NCI-H1436 (cell line): ENCODE results near the gene PRKAG1.

Source experiments
- DNase-seq: peaks from one replicate; lab custom pipeline; 2025; lab: John Stamatoyannopoulos, UW

Gene PRKAG1

GRCh38 chr12:49049566-49050224, 31.1 kb upstream of the PRKAG1 start:
- no peak for DNase-seq

GRCh38 chr12:49048953-49049352, 30.4 kb upstream of the PRKAG1 start:
- no peak for DNase-seq

GRCh38 chr12:49046129-49046895, 27.7 kb upstream of the PRKAG1 start:
- no peak for DNase-seq

GRCh38 chr12:49044660-49045059, 26.1 kb upstream of the PRKAG1 start:
- DNase-seq = no peak

GRCh38 chr12:49043856-49044258, 25.3 kb upstream of the PRKAG1 start:
- peak; percentile 58 for DNase-seq

- DNase-seq = no peak
Measured at GRCh38 chr12:49043241-49043640, 24.7 kb upstream of the PRKAG1 start.

GRCh38 chr12:49041881-49042484, 23.4 kb upstream of the PRKAG1 start:
- DNase-seq = no peak

GRCh38 chr12:49041036-49041880, 22.7 kb upstream of the PRKAG1 start:
- DNase-seq = no peak

- no peak for DNase-seq
Measured at GRCh38 chr12:49040364-49040855, 21.8 kb upstream of the PRKAG1 start.

GRCh38 chr12:49039421-49040363, 21.1 kb upstream of the PRKAG1 start:
- DNase-seq = no peak

- DNase-seq = no peak
Measured at GRCh38 chr12:49038291-49038955, 19.8 kb upstream of the PRKAG1 start.

- no peak for DNase-seq
Measured at GRCh38 chr12:49037947-49038237, 19.3 kb upstream of the PRKAG1 start.

- no peak for DNase-seq
Measured at GRCh38 chr12:49037111-49037946, 18.8 kb upstream of the PRKAG1 start.

GRCh38 chr12:49036029-49036428, 17.5 kb upstream of the PRKAG1 start:
- DNase-seq = no peak

GRCh38 chr12:49034286-49034622, 15.7 kb upstream of the PRKAG1 start:
- DNase-seq = no peak

GRCh38 chr12:49033611-49034285, 15.2 kb upstream of the PRKAG1 start:
- no peak for DNase-seq

- no peak for DNase-seq
Measured at GRCh38 chr12:49032679-49033447, 14.3 kb upstream of the PRKAG1 start.

GRCh38 chr12:49032276-49032675, 13.7 kb upstream of the PRKAG1 start:
- no peak for DNase-seq
